AG09319 (cell line): ENCODE data around the gene AK8.
"Not testable (repeated sequence)": the region's sequence is repeated elsewhere in the genome, so short reads cannot be mapped to it uniquely, and the experiment has no call there.

ENCODE experiments used
- DNase-seq: peaks from one replicate; pipeline ENCODE4 v3.0.0-alpha.2; 2010; ENCODE audit warnings: low read depth; ENCODE audit errors: extremely low read depth
- CTCF ChIP-seq: IDR thresholded peaks from 2 replicates; pipeline ENCODE4 v1.5.1; 2011; ENCODE audit warnings: low read depth, mild to moderate bottlenecking, inconsistent platforms, low read length, moderate library complexity

AK8 gene

GRCh38 chr9:132776268-132776667 lies 101.8 kb downstream of the AK8 start:
- no peak for TF ChIP-seq CTCF
- no peak for DNase-seq

- TF ChIP-seq CTCF: no peak
- DNase-seq: no peak
Measured at GRCh38 chr9:132775720-132776119, 102.4 kb downstream of the AK8 start.

GRCh38 chr9:132774886-132775285 lies 103.2 kb downstream of the AK8 start:
- no peak for DNase-seq
- no peak for TF ChIP-seq CTCF

- no peak for TF ChIP-seq CTCF
Measured at GRCh38 chr9:132773764-132774339, 104.2 kb downstream of the AK8 start.

GRCh38 chr9:132773093-132773492 lies 105.0 kb downstream of the AK8 start:
- DNase-seq: no peak
- no peak for TF ChIP-seq CTCF

More at GRCh38 chr9:132773764-132774339, 104.2 kb downstream of the AK8 start:
- DNase-seq: no peak

GRCh38 chr9:132771752-132772151 lies 106.3 kb downstream of the AK8 start:
- not testable (repeated sequence) for DNase-seq

- TF ChIP-seq CTCF: no peak
- DNase-seq: no peak
Measured at GRCh38 chr9:132770770-132771310, 107.2 kb downstream of the AK8 start.
